MM.1S (cell line): ENCODE data around the gene WFDC1.

Experiments used
- DNase-seq: peaks from one replicate; pipeline ENCODE4 v3.0.0-alpha.2; 2015
- H2AFZ ChIP-seq: fragments of 300-600 bp; sonication (generic); 2 replicates; pipeline ENCODE4 v1.6.0; 2016; ENCODE audit warnings: antibody characterized with exemption, low read length
- H3F3A ChIP-seq: fragments of 300-600 bp; sonication (generic); 2 replicates; pipeline ENCODE4 v1.6.1; 2016; ENCODE audit warnings: mild to moderate bottlenecking, antibody characterized with exemption, low read length, moderate library complexity, mixed read lengths; ENCODE audit not compliant: insufficient read depth
- H3K27ac ChIP-seq: fragments of 300-600 bp; sonication (generic); 2 replicates; pipeline ENCODE4 v1.5.1; 2016; ENCODE audit warnings: mild to moderate bottlenecking, low read length
- H3K27me3 ChIP-seq: fragments of 300-600 bp; sonication (generic); replicated peaks from 2 replicates; pipeline ENCODE4 v1.6.0; 2016; ENCODE audit warnings: low read length; ENCODE audit not compliant: insufficient read depth
- H3K36me3 ChIP-seq: fragments of 300-600 bp; sonication (generic); replicated peaks from 2 replicates; pipeline ENCODE4 v1.6.1; 2016; ENCODE audit warnings: mild to moderate bottlenecking, low read length, mixed read lengths; ENCODE audit not compliant: insufficient read depth
- H3K4me1 ChIP-seq: fragments of 300-600 bp; sonication (generic); 2 replicates; pipeline ENCODE4 v1.6.1; 2016; ENCODE audit warnings: low read length, mixed read lengths
- H3K4me2 ChIP-seq: fragments of 300-600 bp; sonication (generic); 2 replicates; pipeline ENCODE4 v1.6.0; 2016; ENCODE audit warnings: low read depth, low read length
- H3K4me3 ChIP-seq: fragments of 300-600 bp; sonication (generic); 2 replicates; pipeline ENCODE4 v1.5.1; 2016; ENCODE audit warnings: low read length, mixed read lengths
- H3K79me2 ChIP-seq: fragments of 300-600 bp; sonication (generic); 2 replicates; pipeline ENCODE4 v1.6.1; 2016; ENCODE audit warnings: mixed run types, low read length, mixed read lengths
- H3K9ac ChIP-seq: fragments of 300-600 bp; sonication (generic); 2 replicates; pipeline ENCODE4 v1.6.1; 2016; ENCODE audit warnings: low read length, mixed read lengths
- H3K9me2 ChIP-seq: fragments of 300-600 bp; sonication (generic); replicated peaks from 2 replicates; pipeline ENCODE4 v1.6.1; 2016; ENCODE audit warnings: mild to moderate bottlenecking, low read length, mixed read lengths; ENCODE audit not compliant: insufficient read depth
- H3K9me3 ChIP-seq: fragments of 300-600 bp; sonication (generic); replicated peaks from 2 replicates; pipeline ENCODE4 v1.6.1; 2016; ENCODE audit warnings: mild to moderate bottlenecking, low read length, mixed read lengths; ENCODE audit not compliant: insufficient read depth
- H4K20me1 ChIP-seq: fragments of 300-600 bp; sonication (generic); 2 replicates; pipeline ENCODE4 v1.6.1; 2016; ENCODE audit warnings: mild to moderate bottlenecking, low read length, moderate library complexity, mixed read lengths; ENCODE audit not compliant: insufficient read depth
- CTCF ChIP-seq: fragments of 300-600 bp; sonication (generic); IDR thresholded peaks from 2 replicates; pipeline ENCODE4 v1.5.1; 2016; ENCODE audit warnings: antibody characterized with exemption, low read length, mixed read lengths
- EZH2 ChIP-seq: fragments of 300-600 bp; sonication (generic); optimal IDR thresholded peaks from 2 replicates; pipeline ENCODE3; 2017; ENCODE audit warnings: low read depth, mild to moderate bottlenecking, antibody characterized with exemption, low read length, mixed read lengths
- EZH2phosphoT487 ChIP-seq: fragments of 300-600 bp; sonication (generic); IDR thresholded peaks from 2 replicates; pipeline ENCODE4 v1.6.1; 2018; ENCODE audit warnings: antibody characterized with exemption, low read length

WFDC1 gene

DNA sequence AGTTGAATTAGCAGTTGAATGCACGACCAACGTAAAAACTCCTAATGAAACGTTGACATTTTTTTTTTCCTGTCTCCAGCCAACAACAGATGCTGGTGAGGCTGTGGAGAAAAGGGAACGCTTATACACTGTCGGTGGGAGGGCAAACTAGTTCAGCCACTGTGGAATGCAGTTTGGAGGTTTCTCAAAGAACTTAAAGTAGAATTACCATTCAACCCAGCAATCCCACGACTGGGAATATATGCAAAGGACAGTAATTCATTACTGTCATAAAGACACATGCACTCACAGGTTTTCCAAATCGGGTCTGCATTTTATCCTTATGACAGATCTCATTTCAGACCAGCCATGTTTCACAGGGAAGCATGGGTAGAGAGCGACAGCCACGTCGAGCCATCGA lies 3.5 kb upstream of the WFDC1 start:
- H4K20me1 ChIP-seq, result no peaks in the 10 kb centered on the region
- no peak overlapping the region for H3K9ac ChIP-seq
- no peak overlapping the region for H3K4me2 ChIP-seq
- H3K36me3 ChIP-seq, result no peaks in the 10 kb centered on the region
- H3K27me3 ChIP-seq, result peaks cover 72% of the 10 kb centered on the region
- no peak overlapping the region for H3K27ac ChIP-seq
- DNase-seq, result no peak
- H3K79me2 ChIP-seq, result no peaks in the 10 kb centered on the region
- H3K9me3 ChIP-seq, result no peaks in the 10 kb centered on the region
- H3K4me3 ChIP-seq, result no peak overlapping the region
- H3K9me2 ChIP-seq, result no peaks in the 10 kb centered on the region
- no peaks in the 10 kb centered on the region for H3F3A ChIP-seq
- no peak overlapping the region for H2AFZ ChIP-seq
- no peaks in the 10 kb centered on the region for H3K4me1 ChIP-seq
- TF ChIP-seq EZH2phosphoT487 (no peak), CTCF (no peak), EZH2 (no peak)

DNA sequence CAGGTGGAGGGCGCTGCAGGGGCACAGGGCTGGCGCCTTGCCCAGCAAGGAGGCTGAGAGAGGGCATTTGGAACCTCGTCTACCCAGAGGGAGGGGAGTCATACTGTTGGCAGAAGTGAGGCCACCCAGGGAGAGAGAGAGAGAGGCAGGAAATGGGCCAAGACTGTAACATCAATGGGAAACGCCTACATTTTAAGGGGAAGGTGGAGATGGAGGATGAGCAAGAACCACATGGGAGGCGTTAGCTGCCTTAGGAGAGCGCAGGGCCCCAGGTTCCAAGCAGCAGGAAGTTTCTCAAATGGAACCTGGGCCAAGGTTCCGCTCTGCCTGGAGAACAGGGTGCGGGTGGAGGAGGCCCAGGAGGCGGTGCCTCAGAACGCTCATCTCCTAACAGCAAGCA lies 2.7 kb upstream of the WFDC1 start:
- H3F3A ChIP-seq, result no peaks in the 10 kb centered on the region
- H3K4me2 ChIP-seq, result no peak overlapping the region
- H3K27me3 ChIP-seq, result peaks cover 73% of the 10 kb centered on the region
- H3K9ac ChIP-seq, result no peak overlapping the region
- H4K20me1 ChIP-seq, result no peaks in the 10 kb centered on the region
- no peak for TF ChIP-seq EZH2
- no peaks in the 10 kb centered on the region for H3K9me2 ChIP-seq
- no peak overlapping the region for H3K4me3 ChIP-seq
- H2AFZ ChIP-seq, result no peak overlapping the region
- H3K79me2 ChIP-seq, result no peaks in the 10 kb centered on the region
- no peaks in the 10 kb centered on the region for H3K4me1 ChIP-seq
- H3K27ac ChIP-seq, result no peak overlapping the region
- no peaks in the 10 kb centered on the region for H3K9me3 ChIP-seq
- no peaks in the 10 kb centered on the region for H3K36me3 ChIP-seq
- DNase-seq, result no peak

DNA sequence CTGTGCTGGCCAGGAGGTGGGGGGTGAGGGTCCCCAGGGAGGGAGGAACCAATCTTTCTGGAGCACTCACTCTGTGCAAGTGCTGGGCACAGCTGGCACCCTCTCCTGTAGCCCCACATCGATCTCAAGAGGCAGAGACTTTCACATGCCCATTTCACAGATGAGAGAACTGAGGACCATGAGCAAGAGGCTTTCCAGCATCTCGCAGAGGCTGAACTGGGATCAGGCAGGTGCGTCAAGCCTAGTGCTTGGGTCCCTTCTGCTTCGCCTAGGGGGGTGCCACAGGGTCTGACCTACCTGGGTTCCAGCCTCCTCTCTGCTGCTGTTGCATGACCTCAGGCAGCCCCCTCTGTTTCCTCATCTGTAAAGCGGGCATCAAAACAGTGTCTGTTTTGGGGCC lies 1.3 kb upstream of the WFDC1 start:
- no peak for DNase-seq
- TF ChIP-seq EZH2phosphoT487, result no peak
- no peak for TF ChIP-seq EZH2
- no peak for TF ChIP-seq CTCF
- no peaks in the 10 kb centered on the region for H3K36me3 ChIP-seq
- H3K4me3 ChIP-seq, result no peak overlapping the region
- H3K9me2 ChIP-seq, result no peaks in the 10 kb centered on the region
- H4K20me1 ChIP-seq, result no peaks in the 10 kb centered on the region
- H3K4me2 ChIP-seq, result no peak overlapping the region
- H3K9ac ChIP-seq, result no peak overlapping the region
- H3K9me3 ChIP-seq, result no peaks in the 10 kb centered on the region
- no peak overlapping the region for H3K27ac ChIP-seq
- H2AFZ ChIP-seq, result no peak overlapping the region
- H3F3A ChIP-seq, result no peaks in the 10 kb centered on the region
- peaks cover 67% of the 10 kb centered on the region for H3K27me3 ChIP-seq
- H3K79me2 ChIP-seq, result no peaks in the 10 kb centered on the region
- no peaks in the 10 kb centered on the region for H3K4me1 ChIP-seq

DNA sequence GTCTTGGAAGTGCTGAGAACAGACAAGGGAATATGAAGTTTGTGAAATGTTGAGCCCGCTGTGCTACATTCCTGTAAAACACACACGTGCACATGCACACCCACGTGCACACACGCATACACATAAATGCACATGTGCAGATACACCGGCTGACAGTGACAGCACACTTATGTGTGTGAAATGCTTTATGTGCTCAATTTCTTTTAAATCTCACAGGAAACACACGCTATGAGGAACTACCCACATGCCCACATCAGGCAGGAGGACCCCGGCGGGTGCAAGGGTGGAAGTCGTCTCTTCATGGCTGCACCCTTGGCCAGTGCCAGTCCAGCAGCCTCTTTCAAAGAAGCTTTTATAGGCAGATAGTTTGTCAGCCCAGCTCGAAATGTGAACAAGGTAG lies 561 bp upstream of the WFDC1 start:
- Histone ChIP-seq H3K36me3 (no peaks in the 10 kb centered on the region), H3K79me2 (no peaks in the 10 kb centered on the region), H3K4me3 (no peak overlapping the region), H3K9me3 (no peaks in the 10 kb centered on the region), H3F3A (no peaks in the 10 kb centered on the region), H2AFZ (no peak overlapping the region), H4K20me1 (no peaks in the 10 kb centered on the region), H3K4me1 (no peaks in the 10 kb centered on the region), H3K27ac (no peak overlapping the region), H3K27me3 (peaks cover 70% of the 10 kb centered on the region), H3K4me2 (no peak overlapping the region), H3K9me2 (no peaks in the 10 kb centered on the region), H3K9ac (no peak overlapping the region)
- no peak for DNase-seq
- TF ChIP-seq EZH2phosphoT487 (no peak), EZH2 (no peak), CTCF (no peak)
